OCI-LY1 (cell line): ENCODE results near the gene ABCC4.

Experiments used
- H2AFZ ChIP-seq: fragments of 200-600 bp; sonication (generic), shearing (Covaris generic); 2 replicates; pipeline ENCODE4 v1.6.0; 2014; ENCODE audit warnings: antibody characterized with exemption, mild to moderate bottlenecking, low read length
- H3F3A ChIP-seq: fragments of 200-600 bp; sonication (generic), shearing (Covaris generic); 2 replicates; pipeline ENCODE4 v1.6.0; 2014; ENCODE audit warnings: mild to moderate bottlenecking, antibody characterized with exemption, low read length, moderate library complexity; ENCODE audit not compliant: insufficient read depth
- H3K27ac ChIP-seq: fragments of 200-600 bp; sonication (generic); 2 replicates; pipeline ENCODE4 v1.5.1; 2014; ENCODE audit warnings: low read length, mixed run types, mild to moderate bottlenecking, low read depth; ENCODE audit not compliant: poor library complexity, severe bottlenecking
- H3K27me3 ChIP-seq: fragments of 200-600 bp; sonication (generic); 2 replicates; pipeline ENCODE4 v1.6.0; 2014; ENCODE audit warnings: antibody characterized with exemption, mild to moderate bottlenecking, low read length, moderate library complexity; ENCODE audit not compliant: insufficient read depth
- H3K36me3 ChIP-seq: fragments of 200-600 bp; sonication (generic); 2 replicates; pipeline ENCODE4 v1.6.1; 2014; ENCODE audit warnings: mild to moderate bottlenecking, antibody characterized with exemption, low read length, moderate library complexity, mixed read lengths; ENCODE audit not compliant: insufficient read depth
- H3K4me1 ChIP-seq: fragments of 200-600 bp; sonication (generic); 2 replicates; pipeline ENCODE4 v1.5.1; 2014; ENCODE audit warnings: mild to moderate bottlenecking, low read length, moderate library complexity; ENCODE audit not compliant: insufficient read depth, severe bottlenecking
- H3K4me2 ChIP-seq: fragments of 200-600 bp; sonication (generic), shearing (Covaris generic); 2 replicates; pipeline ENCODE4 v1.6.1; 2014; ENCODE audit warnings: low read length
- H3K4me3 ChIP-seq: fragments of 200-600 bp; sonication (generic); 2 replicates; pipeline ENCODE4 v1.5.1; 2014; ENCODE audit warnings: low read length, low read depth, mild to moderate bottlenecking, mixed read lengths; ENCODE audit not compliant: poor library complexity, severe bottlenecking
- H3K79me2 ChIP-seq: fragments of 200-600 bp; shearing (Covaris generic); 2 replicates; pipeline ENCODE4 v1.6.1; 2016; ENCODE audit warnings: mixed run types, low read length, mixed read lengths; ENCODE audit not compliant: insufficient read depth
- H3K9ac ChIP-seq: fragments of 200-600 bp; sonication (generic), shearing (Covaris generic); 2 replicates; pipeline ENCODE4 v1.6.1; 2014; ENCODE audit warnings: mild to moderate bottlenecking, low read length, mixed read lengths
- H3K9me2 ChIP-seq: fragments of 200-600 bp; sonication (generic), shearing (Covaris generic); 2 replicates; pipeline ENCODE4 v1.6.1; 2014; ENCODE audit warnings: low read depth, mild to moderate bottlenecking, low read length, mixed read lengths
- H3K9me3 ChIP-seq: fragments of 200-600 bp; shearing (Covaris generic); 2 replicates; pipeline ENCODE4 v1.6.1; 2014; ENCODE audit warnings: low read length, mixed read lengths
- H4K20me1 ChIP-seq: fragments of 200-600 bp; sonication (generic), shearing (Covaris generic); 2 replicates; pipeline ENCODE4 v1.6.0; 2016; ENCODE audit warnings: mild to moderate bottlenecking, low read length; ENCODE audit not compliant: insufficient read depth
- EZH2 ChIP-seq: fragments of 200-600 bp; sonication (generic), shearing (Covaris generic); IDR thresholded peaks from 2 replicates; pipeline ENCODE4 v1.8.0; 2017; ENCODE audit warnings: borderline replicate concordance, mixed run types, mild to moderate bottlenecking, antibody characterized with exemption, low read length, moderate library complexity, mixed read lengths
- TF ChIP-seq, protein P1 (sequence below): fragments of 200-600 bp; sonication (generic), shearing (Covaris generic); IDR thresholded peaks from 2 replicates; pipeline ENCODE4 v1.5.1; 2017; ENCODE audit warnings: mild to moderate bottlenecking, antibody characterized with exemption, low read length, moderate library complexity, mixed read lengths

The ABCC4 gene

DNA sequence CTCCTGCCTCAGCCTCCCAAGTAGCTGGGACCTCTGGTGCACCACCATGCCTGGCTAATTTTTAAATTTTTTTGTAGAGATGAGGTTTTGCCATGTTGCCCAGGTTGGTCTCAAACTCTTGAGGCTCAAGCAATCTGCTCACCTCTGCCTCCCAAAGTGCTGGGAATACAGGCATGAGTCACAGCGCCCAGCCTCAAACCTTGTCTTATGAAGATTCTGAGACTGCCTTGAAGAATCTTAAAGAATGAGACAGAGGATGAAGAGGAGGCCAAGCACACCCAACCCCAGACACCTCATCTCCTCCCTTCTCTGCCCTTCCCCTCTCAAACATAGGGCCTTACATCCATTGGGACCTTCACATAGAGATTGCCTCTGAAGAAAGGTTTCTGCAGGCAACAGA lies 179.7 kb downstream of the ABCC4 start:
- no peaks in the 10 kb centered on the region for H3K9me2 ChIP-seq
- no peak overlapping the region for H3K4me2 ChIP-seq
- no peaks in the 10 kb centered on the region for H3K9me3 ChIP-seq
- H3K36me3 ChIP-seq: no peaks in the 10 kb centered on the region
- no peak overlapping the region for H2AFZ ChIP-seq
- no peaks in the 10 kb centered on the region for H3K79me2 ChIP-seq
- no peaks in the 10 kb centered on the region for H4K20me1 ChIP-seq
- no peak overlapping the region for H3K9ac ChIP-seq
- no peaks in the 10 kb centered on the region for H3K4me1 ChIP-seq
- no peaks in the 10 kb centered on the region for H3F3A ChIP-seq
- TF ChIP-seq EZH2: no peak
- TF ChIP-seq, protein P1, sequence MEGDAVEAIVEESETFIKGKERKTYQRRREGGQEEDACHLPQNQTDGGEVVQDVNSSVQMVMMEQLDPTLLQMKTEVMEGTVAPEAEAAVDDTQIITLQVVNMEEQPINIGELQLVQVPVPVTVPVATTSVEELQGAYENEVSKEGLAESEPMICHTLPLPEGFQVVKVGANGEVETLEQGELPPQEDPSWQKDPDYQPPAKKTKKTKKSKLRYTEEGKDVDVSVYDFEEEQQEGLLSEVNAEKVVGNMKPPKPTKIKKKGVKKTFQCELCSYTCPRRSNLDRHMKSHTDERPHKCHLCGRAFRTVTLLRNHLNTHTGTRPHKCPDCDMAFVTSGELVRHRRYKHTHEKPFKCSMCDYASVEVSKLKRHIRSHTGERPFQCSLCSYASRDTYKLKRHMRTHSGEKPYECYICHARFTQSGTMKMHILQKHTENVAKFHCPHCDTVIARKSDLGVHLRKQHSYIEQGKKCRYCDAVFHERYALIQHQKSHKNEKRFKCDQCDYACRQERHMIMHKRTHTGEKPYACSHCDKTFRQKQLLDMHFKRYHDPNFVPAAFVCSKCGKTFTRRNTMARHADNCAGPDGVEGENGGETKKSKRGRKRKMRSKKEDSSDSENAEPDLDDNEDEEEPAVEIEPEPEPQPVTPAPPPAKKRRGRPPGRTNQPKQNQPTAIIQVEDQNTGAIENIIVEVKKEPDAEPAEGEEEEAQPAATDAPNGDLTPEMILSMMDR: no peak
- H3K27ac ChIP-seq: no peak overlapping the region
- H3K27me3 ChIP-seq: no peaks in the 10 kb centered on the region
- no peak overlapping the region for H3K4me3 ChIP-seq

DNA sequence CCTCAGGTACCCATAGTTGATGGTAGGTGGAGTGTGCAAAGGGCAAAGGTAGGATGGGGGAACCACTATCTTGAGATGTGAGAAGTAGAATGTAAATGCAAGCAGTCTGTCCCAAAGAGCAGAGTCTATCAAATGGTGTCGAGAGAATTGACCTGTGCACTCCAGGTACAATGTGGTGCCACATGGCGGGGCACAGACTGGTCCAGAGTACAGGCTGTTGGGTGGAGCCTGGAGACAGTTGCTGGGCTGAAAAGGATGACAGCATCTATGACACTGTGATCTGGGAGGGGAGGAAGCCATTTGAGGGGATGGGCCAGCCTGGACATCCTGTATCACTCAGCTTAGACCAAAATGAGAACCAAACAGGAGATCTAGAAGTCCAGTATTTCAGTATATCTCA lies 180.6 kb downstream of the ABCC4 start:
- no peak for TF ChIP-seq EZH2
- TF ChIP-seq, protein P1: no peak
- no peak overlapping the region for H3K27ac ChIP-seq

DNA sequence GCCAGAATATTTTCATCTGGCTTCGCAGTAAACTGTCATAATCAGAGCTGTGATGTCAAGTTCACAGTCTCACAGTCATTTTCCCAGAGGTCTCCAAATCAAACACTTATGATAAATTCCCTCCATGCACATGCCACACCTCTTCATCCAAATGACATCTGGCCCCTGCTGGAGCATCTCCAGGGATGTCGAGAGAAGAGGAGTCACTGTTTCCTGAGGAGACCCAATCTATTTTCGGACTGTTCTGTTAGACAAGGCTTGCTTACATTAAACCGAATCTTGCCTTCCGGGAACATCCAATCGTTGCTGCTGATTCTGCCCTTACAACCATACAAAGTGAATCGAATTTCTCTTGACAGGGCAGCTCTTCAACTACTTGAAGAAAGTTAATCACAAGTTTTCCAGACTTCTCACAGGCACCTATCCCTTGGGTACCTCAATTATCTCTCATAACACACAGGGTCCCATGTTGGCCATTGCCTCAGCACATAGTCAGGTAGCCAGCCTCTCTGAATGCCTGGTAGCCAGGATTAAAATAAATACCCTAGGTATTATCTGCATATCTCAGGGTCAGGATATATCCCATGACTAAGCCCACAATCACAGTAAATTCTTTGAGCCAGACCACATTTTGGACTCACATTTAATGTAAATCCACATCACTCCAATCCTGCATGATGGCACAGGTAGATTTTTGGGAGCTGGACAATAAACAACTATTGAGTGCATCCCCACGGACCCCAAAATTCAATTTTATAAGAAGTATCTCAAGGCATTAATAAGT lies 182.5 kb downstream of the ABCC4 start:
- no peaks in the 10 kb centered on the region for H3K4me1 ChIP-seq
- no peaks in the 10 kb centered on the region for H3F3A ChIP-seq

More for the DNA sequence above, 180.6 kb downstream of the ABCC4 start:
- Histone ChIP-seq H3K9me2 (no peaks in the 10 kb centered on the region), H3K27me3 (no peaks in the 10 kb centered on the region), H3K4me3 (no peak overlapping the region), H2AFZ (no peak overlapping the region), H4K20me1 (no peaks in the 10 kb centered on the region), H3K4me1 (no peaks in the 10 kb centered on the region), H3K9me3 (no peaks in the 10 kb centered on the region), H3F3A (no peaks in the 10 kb centered on the region), H3K4me2 (no peak overlapping the region), H3K36me3 (peaks cover 2% of the 10 kb centered on the region; the same call in 1 of the 2 replicates), H3K9ac (no peak overlapping the region), H3K79me2 (no peaks in the 10 kb centered on the region)

More for the DNA sequence above, 182.5 kb downstream of the ABCC4 start:
- TF ChIP-seq, protein P1: no peak
- no peak for TF ChIP-seq EZH2
- no peak overlapping the region for H3K4me3 ChIP-seq
- no peaks in the 10 kb centered on the region for H3K9me2 ChIP-seq
- H3K9me3 ChIP-seq: no peaks in the 10 kb centered on the region
- H3K79me2 ChIP-seq: no peaks in the 10 kb centered on the region
- H3K4me2 ChIP-seq: no peak overlapping the region
- H3K27ac ChIP-seq: no peak overlapping the region
- H4K20me1 ChIP-seq: no peaks in the 10 kb centered on the region
- H3K27me3 ChIP-seq: no peaks in the 10 kb centered on the region
- peaks cover 14% of the 10 kb centered on the region; the same call in 1 of the 2 replicates for H3K36me3 ChIP-seq
- no peak overlapping the region for H3K9ac ChIP-seq
- no peak overlapping the region for H2AFZ ChIP-seq
